HG03280 (cell line): Measurements from ENCODE around the gene HSP90AB1.
A peak's percentile ranks its signal among the peaks of the same experiment; 100 is the strongest.

ENCODE experiments used
- ATAC-seq: cut with Tn5 transposase; IDR thresholded peaks from one replicate; pipeline ENCODE4 v1.9.1; 2021; ENCODE audit warnings: mild to moderate bottlenecking, moderate library complexity; ENCODE audit not compliant: unreplicated experiment

The HSP90AB1 gene

DNA sequence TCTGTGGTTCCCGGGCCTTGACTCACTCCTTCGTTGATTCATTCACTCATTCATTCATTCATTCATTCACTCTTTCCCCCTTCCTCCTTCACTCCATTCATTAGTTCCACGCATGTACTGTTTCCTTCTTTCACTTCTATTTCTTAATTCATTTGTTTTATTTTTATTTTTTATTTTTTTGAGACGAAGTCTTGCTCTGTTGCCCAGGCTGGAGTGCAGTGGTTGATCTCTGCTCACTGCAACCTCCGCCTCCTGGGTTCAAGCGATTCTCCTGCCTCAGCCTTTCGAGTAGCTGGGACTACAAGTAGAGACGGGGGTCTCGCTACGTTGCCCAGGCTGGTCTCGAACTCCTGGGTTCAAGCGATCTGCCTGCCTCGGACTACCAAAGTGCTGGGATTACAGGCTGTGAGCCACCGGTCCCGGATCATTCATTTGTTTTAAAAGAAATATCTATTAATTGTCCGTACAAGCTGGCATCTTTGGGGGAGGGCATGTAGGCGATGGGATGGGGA, 18.9 kb downstream of the HSP90AB1 start:
- ATAC-seq: no peak

DNA sequence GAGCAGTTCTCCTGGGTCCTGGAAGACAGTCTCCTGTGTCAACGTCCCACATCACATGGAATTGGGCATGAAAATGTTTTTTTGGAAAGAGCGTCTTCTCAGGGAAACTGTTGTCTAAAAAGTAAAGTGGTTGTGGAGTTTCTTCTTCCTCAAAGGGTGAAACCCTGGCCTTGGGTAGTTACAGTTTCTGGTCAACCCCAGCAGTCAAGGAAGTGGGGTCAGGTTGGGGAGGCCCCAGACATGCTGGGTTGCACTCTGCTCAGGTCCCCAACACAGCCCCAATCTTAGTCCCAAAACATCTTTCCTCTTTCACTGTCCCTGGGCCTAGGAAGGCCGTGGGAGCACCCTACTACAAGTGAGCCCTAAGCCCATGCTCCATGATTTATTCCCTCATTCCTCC, 19.4 kb downstream of the HSP90AB1 start:
- ATAC-seq: peak; percentile 35

DNA sequence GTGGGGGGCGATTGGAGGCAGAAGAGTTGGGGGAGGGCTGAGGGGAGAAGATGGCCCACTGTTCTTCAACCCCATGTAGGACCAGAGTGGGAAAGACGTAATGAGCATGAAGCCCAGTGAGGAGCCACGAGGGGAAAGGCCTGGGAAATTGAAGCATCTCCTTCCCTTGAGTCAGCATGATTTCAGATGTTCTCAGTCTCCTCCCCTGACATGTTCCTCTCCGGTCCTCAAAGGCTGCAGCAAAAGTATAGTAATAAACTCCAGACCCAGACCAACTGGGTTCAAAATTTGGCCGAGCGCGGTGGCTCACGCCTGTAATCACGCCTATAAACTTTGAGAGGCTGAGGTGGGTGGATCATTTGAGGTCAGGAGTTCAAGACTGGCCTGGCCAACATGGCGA, 20.4 kb downstream of the HSP90AB1 start:
- no peak for ATAC-seq

DNA sequence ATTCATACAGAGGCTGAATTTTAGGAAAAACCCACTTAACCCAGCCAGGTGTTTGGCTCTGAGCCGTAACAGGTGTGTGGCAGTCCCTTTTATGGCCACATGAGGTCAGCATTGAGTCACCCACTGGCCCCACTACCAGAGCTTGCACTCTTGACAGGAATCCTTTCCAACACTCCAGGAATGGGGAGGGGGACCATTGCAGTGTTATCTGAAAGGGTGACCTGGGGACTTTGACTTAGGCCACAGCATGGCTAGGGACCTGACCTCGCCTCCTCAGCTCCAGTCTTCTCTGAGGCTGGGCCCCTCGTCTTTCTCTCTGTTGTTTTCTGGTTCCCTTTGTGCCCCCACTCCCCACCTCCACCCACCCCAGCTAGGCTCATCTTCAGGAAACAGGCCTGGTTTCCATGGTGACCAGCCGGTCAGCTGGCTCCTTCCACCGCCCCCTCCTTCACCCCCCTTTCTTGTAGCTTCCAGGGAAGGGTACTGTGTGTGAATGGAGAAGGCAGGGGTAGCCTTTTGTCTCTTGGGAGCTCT, 21.3 kb downstream of the HSP90AB1 start:
- no peak for ATAC-seq

DNA sequence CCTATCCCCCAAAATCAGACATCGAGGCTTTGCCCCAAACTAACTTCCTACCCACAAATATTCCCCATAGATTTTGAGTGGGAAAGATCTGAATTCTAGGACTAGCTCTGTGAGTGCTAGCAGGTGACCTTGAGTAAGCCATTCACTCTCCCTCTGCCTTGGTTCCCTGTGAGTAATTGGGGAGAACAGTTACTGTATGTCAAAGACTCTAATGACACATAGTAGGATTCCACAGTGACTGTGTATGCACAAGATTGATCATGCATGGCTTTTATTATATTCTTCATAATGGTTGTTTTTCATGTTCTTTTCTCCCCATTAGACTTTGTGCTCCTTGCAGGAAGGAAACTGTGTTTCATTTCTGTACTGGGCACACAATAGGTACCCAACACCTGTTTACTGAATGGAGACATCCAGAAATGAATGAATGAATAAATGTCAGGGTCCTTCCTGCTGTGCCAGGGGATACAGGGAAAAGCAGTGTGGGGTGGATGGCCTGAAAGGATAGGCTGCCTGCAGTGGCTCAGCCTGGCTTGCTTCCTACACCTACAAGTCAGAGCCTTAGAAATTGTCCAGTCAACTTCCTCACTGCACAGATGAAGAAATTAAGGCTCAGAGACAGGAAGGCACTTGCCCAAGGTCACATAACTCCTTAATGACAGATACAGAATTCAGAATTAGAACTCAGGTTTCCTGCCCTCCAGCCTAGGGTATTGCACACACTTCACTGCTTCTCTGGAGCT, 22.4 kb downstream of the HSP90AB1 start:
- no peak for ATAC-seq

DNA sequence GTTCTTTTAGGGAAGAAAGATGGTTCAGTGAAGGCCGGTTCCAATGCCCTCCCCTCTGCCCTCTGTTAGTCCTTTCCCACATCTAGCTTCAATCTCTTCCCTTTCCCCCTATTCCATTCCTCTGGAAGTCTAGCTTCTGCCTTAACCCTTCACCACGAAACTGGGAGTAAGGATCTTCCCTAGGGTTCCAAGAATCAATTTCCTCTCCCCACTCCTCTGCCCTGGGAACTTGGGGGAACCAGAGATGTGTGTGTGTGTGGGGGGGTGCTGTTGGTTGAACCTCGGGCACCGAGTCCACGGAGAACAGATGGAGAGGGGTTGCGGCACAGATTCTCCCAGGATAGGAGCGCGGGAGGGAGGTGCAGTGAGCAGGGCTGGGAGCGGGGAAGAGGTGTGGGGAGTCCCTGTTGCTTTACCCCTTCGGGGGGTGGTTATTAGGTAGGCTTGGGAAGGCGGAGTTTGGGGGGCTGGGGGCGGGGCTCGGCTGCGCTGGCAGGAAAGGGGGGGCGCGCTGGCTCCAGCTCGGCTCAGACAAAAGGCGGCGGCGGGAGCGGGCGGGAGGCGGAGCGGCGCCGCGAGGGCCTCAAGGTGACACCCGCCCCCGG, 23.1 kb downstream of the HSP90AB1 start, which contains the start of gene TMEM151B:
Gene TMEM151B (plus strand): TSS at position 530 of the 605 bp plus-strand sequence. CDS start 293 bp downstream, outside the sequence.
- ATAC-seq: no peak

DNA sequence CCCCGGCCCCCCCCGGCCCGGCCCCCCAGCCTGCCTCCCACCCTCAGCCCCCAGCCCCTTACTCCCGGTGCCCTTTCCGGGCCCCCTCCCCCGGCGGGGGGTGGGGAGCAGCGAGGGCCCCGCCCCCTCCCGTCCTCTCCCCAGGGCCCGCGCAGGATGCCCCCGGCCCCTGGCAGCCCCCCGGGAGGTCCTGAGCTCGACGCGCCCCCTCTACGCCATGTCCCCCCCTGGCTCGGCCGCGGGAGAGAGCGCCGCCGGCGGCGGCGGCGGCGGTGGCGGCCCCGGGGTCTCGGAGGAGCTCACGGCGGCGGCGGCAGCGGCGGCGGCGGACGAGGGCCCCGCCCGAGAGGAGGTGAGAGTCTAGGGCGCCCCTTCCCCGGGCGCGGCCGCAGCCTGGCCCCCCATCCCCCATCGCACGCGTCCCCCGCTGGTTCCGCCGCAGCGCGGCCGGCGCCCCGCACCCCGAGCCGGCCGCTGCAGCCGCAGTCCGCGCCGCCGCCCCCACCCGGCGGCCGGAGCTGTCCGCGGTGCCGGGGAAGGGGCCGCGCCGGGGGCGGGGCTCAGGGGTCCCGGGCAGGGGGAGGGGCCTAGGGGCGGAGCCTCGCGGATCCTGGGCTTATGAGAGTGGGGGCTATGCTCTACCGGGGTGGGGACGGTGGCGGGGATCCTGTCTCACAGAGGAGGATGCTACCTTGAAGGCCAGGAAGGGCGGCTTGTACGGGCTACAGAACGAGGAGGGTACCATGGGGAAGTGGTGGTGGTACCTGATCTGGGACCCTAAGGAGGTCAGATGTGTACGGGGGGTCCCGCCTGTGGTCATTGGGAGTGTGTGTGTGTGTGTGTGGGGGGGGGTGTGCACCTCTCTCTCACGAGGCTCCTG, 23.9 kb downstream of the HSP90AB1 start:
- ATAC-seq: no peak

DNA sequence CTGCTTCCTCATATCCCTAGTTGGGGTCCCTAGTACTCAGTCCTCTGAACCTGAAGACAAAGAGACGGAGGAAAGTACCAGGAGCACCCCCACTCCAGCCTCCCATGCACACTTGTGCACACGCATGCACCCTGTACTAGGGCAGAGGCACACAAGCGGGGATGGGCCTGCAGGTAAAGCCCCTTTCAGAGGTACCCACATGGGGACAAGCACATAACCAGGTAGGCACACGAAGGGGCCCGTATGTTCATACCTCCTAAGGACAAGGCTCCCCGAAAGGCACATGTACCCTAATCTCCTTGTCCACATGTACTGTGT, 24.5 kb downstream of the HSP90AB1 start:
- no peak for ATAC-seq

DNA sequence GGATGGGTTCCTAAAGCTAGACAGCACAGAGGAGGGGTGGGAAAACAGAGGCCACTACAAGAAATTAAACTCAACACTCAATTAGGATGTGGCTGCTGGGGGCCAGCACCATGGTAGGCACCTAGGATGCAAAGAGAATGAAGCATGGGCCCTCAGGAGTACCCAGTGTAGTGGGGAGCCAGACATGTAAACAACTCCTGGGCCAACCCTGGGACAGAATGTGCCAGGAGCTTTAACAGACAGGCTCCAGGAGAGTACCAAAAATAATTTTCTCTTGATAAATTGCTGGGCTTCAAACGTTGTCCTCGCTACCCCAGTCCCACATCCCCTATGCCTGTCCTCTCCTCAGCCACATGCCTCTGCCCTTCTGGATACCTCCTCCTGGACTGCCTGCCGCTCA, 25.0 kb downstream of the HSP90AB1 start:
- ATAC-seq: no peak

DNA sequence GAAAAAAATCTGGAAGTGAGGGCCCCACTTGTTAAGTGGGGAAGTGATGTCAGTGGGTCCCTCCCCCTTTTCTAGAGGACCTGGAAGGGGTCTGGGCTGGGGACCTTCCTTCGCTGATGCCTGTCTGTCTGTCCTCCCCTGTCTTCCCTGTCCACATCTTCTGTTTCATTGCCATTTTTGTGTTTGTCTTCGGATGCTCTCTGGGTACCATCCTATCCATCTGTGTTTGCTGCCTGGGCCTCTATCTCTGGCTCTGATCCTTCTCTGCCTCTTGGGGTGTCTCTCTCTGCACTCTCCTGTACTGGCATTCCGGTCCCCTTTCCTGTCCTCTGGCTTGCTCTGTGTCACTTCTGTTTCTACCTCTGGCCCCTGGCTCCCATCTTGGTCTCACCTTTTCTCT, 25.6 kb downstream of the HSP90AB1 start:
- no peak for ATAC-seq

DNA sequence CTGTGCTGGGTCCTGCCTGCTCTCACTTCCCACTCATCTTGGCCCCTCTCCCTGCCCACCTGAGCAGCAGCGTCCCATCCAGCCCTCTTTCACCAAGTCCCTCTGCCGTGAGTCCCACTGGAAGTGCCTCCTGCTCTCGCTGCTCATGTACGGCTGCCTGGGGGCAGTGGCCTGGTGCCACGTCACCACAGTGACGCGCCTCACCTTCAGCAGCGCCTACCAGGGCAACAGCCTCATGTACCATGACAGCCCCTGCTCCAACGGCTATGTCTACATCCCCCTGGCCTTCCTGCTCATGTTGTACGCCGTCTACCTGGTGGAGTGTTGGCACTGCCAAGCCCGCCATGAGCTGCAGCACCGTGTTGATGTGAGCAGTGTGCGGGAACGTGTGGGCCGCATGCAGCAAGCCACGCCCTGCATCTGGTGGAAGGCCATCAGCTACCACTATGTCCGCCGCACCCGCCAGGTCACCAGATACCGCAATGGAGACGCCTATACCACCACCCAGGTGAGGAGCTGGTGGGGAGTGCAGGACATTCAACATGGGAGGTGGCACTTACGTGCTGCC, 26.2 kb downstream of the HSP90AB1 start:
- no peak for ATAC-seq

DNA sequence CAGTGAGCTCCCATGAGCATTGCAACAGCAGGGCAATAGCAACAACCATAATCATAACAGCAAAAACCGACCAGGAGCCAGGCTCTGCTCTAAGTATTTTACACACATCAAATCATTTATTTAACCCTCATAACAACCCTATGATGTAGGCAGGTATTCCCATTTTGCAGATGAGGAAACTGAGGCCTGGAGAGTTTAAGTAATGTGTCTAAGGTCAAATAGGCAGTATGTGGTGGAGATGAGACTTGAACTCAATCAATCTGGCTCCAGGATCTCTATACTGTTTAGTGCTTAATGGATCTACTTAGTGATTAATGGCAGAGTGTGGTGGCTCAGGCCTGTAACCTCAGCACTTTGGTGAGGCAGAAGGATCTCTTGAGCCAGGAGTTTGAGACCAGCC, 26.7 kb downstream of the HSP90AB1 start:
- no peak for ATAC-seq

DNA sequence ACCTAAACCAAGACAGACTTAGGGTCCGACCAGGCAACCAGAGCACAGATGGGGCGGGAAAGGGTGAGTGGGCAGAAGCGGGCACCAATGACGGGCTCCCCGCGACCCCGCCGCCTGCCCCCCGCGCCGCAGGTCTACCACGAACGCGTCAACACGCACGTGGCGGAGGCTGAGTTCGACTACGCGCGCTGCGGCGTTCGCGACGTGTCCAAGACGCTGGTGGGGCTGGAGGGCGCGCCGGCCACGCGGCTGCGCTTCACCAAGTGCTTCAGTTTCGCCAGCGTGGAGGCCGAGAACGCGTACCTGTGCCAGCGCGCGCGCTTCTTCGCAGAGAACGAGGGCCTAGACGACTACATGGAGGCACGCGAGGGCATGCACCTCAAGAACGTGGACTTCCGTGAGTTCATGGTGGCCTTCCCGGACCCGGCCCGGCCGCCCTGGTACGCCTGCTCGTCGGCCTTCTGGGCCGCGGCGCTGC, 28.4 kb downstream of the HSP90AB1 start:
- ATAC-seq: no peak

DNA sequence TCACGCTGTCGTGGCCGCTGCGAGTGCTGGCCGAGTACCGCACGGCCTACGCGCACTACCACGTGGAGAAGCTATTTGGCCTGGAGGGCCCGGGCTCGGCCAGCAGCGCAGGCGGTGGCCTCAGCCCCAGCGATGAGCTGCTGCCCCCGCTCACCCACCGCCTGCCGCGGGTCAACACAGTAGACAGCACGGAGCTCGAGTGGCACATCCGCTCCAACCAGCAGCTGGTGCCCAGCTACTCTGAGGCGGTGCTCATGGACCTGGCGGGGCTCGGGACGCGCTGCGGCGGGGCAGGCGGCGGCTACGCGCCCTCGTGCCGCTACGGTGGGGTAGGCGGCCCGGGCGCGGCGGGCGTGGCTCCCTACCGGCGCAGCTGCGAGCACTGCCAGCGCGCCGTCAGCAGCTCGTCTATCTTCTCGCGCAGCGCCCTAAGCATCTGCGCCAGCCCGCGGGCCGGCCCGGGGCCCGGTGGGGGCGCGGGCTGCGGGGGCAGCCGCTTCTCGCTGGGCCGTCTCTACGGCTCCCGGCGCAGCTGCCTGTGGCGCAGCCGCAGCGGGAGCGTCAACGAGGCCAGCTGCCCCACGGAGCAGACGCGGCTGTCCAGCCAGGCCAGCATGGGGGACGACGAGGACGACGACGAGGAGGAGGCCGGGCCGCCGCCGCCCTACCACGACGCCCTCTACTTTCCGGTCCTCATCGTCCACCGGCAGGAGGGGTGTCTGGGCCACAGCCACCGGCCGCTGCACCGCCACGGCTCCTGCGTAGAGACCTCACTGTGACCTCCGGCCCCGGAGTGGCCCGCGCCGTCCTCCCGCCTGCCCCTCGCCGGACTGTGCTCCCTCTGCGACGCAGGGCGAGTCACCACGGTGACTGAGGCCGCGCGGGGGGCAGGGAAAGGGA, 29.1 kb downstream of the HSP90AB1 start:
- ATAC-seq: no peak

DNA sequence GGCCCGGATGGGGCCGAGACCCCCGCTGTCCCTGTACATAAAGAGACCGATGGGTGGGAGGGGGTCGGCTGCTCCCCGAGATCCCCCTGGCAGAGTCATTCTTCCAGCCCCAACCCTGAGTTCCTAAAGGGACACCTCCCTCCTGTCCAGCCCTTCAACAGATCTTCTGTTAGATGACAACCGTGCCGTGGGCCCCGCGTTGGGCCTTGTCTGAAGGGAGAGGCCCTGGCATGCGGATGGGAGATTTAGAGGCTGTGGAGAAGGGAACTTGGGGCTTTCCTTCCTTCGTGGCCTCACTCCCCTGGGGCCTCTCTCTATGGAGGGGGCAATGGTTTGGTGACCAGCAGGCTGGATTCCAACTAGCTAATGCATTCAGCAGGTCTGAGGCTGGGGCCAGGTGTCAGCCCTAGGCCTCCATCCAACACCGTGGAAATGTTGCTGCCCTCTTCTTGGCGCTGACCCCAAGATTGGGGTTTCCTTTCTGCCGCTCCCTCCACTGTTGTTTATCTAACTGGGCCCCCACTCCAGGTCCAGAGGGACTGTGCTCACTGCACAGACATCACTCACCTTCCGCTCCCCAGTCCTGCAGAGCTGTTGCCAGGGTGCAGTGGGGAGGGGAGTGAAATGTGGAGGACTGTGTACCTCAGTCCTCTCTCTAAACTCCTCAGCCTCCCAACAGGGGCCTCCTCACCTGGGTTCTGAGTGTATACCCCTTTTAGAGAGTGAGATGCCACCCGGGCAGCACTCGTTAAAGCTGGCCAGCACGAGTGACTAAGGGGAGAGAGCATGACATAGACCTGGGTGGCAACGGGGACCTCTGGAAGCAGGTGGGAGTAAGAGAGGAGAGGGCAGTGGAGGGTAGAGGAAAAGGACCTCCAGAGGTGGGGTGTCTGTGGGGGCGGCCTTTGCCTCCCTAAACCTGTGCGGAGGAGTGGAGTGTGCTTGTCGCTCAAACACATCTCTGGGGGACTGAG, 30.1 kb downstream of the HSP90AB1 start:
- no peak for ATAC-seq

DNA sequence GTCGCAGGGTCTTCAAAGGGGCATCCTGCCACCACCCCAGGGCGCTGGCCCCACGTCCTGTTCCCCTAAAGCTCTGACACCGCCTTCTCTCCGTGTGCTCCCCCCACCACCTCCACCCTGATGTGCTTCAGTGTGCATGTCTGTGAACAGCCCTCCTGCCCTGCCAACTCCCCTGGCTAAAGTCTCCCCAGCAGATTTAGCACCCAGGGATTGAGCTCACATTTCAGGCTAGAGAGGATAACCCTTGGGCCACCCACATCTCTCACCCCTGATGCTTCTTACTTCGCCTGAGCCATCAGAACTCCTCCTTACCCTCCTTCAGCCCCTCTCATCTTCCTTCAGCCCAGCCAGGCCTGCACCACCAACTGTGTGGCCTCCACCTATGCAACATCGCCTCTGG, 30.9 kb downstream of the HSP90AB1 start:
- ATAC-seq: no peak

DNA sequence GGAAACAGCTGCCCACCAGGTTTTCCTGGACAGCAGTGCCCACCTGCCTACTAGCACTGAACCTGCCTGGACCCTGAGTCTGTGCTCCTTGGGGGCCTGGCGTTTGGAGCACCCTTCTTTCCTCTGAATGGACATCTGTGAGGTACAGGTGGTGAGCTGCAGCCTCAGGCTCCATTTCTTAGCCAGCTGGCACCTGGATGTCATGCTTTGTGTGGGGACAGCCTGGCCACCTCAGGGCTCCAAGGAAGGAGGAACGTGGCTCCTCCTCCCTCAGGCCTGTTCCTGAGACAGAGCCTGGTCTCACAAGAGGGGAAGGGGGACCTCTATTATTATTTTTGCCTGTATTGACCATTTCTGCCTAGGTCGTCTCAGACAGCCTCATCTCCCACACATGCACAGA, 31.4 kb downstream of the HSP90AB1 start:
- ATAC-seq: no peak

DNA sequence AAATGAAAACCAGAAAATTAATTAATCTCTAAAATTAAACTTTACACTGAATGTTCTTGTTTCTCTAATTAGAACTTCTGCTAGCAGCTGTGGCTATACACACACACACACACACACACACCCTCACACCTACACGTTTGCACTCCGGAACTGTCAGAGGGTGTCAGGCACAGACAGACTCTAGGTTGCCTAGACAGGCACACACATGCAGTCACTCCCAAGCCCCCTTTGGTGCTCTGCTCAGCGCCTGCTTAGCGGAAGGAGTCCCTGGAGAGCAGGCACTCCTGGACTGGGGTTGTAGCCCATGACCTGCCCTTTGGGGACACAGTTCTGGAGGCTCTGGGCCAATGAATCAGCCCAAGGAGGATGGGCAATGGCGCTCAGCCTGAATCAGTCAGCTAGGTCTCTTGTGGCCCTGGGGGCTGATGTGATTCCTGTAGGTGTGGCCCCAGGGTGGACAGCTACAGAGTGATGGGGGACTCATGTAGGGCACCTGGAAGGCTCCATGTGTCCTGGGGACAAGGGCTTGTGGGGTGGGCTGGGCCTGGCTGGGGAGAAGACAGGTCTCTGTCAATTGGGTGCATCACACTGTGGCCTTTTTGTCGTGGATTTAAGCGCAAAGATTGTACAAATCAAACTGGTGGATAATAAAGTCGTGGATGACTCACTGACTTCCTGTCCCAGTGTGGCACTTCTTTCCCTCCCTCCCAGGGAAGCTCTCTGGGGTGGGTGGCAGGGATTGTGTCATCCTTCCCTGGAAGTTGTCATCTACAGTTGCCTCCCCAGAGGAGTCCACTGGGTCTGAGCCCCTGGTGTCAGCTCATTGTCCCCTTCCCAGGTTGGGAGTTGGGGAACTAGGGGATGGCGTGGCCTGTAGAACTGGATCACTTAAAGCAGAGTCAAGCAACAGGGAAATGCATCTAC, 32.1 kb downstream of the HSP90AB1 start:
- no peak for ATAC-seq
